OCI-LY3 (cell line): ENCODE results near the gene ACLY.

Experiments used
- CTCF ChIP-seq: fragments of 200-600, 300-600 bp; sonication (generic); IDR thresholded peaks from 2 replicates; pipeline ENCODE4 v1.5.1; 2014; ENCODE audit warnings: antibody characterized with exemption, low read length, low read depth
- EZH2phosphoT487 ChIP-seq: fragments of 200-600 bp; shearing (Covaris generic); IDR thresholded peaks from 2 replicates; pipeline ENCODE4 v1.6.1; 2018; ENCODE audit warnings: antibody characterized with exemption, mixed run types, low read depth

GRCh38 chr17:41932816-41933389 lies 14.2 kb upstream of the ACLY start:
- TF ChIP-seq CTCF (no peak), EZH2phosphoT487 (no peak)
